Measurements from ENCODE around the gene OR9Q1.
"Not testable (repeated sequence)": the region's sequence is repeated elsewhere in the genome, so short reads cannot be mapped to it uniquely, and the experiment has no call there.

The OR9Q1 gene

DNA sequence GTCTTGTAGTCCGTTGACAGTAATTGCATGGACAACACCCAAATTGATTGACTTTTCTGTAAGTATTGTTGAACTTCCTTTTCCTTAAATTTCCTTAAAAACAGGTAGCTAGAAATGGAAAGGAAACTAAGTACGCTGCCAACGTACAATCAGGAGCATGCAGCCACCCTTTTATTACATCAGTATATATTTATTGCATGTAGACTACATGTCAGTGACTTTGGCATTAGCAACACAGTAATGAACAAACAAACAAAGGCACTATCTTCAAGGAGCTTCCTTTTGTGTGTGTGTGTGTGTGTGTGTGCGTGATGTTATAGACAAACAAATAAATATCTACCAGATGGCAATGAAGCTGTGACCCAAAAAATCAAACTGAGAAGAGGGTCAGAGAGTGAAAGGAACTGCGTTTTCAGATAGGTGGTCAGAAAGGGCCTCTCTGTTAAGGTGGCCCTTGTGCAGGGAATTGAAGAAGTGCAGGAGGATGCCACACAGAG is at the start of gene OR9Q1:
TSS of gene OR9Q1 (plus strand) at position 447 of the 497 bp plus-strand sequence. CDS start 155,564 bp downstream, outside the sequence.
- DNase-seq = no peak

DNA sequence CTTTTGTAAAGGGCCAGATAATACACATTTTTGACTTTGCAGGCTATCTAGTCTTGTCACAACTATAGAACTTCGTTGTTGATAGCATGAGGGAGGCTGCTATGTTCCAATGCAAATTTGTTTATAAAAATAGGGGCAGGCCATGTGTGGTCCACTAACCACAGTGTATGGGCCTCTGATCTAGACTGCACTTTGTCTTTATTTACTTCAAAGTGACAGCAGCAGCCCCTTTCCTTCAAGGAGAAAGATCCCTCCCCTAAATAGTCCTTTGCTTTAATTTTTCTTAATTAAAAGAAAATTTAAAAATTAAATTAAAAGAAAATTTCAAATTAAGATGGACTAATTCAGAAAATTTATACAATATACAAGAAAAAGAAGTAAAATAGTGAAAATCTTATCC is 49.5 kb upstream of the OR9Q1 start:
- no peak for DNase-seq

GRCh38 chr11:57974848-57975601 is 48.7 kb upstream of the OR9Q1 start:
- DNase-seq = no peak

GRCh38 chr11:57977709-57978108 is 46.0 kb upstream of the OR9Q1 start:
- DNase-seq = no peak

GRCh38 chr11:57978686-57979531 is 44.8 kb upstream of the OR9Q1 start:
- DNase-seq = no peak

DNA sequence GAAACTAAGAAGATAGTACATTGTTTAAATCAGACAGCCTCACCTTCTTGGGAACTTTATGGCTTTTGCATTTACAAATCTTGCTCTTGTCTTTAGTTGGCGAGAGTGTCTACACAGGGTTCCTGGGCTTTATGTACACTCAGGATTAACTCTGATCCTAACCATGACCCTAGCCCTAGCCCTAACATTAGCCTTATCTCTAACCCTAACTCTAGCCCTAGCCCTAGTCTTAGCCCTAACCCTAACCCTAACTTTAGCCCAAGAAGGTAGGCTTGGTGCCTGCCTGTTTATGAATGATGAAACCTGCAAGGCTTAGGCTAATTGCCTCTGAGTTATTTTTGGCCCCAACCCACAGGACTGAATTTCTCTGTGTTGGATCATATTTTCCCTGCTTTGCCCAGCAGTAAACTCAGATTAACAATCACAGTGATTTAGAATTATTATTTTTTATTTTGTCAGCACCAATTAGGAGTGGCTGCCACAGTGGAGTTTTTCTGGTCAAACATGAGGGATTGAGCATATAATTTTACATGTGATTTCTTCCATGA is 44.1 kb upstream of the OR9Q1 start:
- DNase-seq = no peak

GRCh38 chr11:57980201-57980600 is 43.5 kb upstream of the OR9Q1 start:
- DNase-seq = no peak

GRCh38 chr11:57981536-57981935 is 42.1 kb upstream of the OR9Q1 start:
- DNase-seq = no peak

DNA sequence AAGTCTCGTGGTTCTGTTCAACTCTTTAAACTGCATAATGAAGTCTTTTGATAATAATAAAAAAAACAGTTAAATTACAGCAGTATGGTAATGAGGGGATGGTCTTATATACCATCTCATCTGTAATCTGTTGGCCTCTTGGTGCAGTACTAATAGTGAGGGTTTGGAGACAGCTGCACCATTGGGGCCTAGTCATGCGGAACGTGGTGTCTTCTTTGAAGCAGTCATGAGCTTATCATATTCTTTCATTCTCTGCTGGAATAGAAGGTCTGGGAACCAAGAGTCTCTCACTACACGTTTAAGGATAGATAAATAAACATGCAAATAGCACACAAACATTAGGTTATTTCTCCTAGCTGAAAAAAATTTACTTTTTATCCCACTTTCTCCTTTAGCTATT is 40.9 kb upstream of the OR9Q1 start:
- DNase-seq = no peak

- DNase-seq = no peak
These were observed 40.5 kb upstream of the OR9Q1 start for GRCh38 chr11:57983191-57983590.

DNA sequence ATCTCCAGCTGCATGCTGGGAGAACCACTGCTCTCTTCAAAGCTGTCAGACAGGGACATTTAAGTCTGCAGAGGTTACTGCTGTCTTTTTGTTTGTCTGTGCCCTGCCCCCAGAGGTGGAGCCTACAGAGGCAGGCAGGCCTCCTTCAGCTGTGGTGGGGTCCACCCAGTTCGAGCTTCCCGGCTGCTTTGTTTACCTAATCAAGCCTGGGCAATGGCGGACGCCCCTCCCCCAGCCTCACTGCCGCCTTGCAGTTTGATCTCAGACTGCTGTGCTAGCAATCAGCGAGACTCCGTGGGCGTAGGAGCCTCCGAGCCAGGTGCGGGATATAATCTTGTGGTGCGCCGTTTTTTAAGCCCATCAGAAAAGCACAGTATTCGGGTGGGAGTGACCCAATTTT is 24.2 kb upstream of the OR9Q1 start:
- DNase-seq = not testable (repeated sequence)

DNA sequence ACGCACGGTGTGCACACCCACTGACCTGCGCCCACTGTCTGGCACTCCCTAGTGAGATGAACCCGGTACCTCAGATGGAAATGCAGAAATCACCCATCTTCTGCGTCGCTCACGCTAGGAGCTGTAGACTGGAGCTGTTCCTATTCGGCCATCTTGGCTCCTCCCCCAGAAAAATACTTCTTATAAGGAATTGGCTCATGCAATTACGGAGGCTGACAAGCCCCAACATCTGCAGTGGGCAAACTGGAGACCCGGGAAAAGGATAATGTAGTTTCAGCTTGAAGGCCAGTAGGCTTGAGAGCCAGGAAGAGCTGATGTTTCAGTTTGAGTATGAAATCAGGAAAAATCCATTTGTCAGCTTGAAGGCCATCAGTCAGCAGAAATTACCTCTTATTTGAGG is 23.7 kb upstream of the OR9Q1 start:
- not testable (repeated sequence) for DNase-seq

GRCh38 chr11:58000699-58001098 is 23.0 kb upstream of the OR9Q1 start:
- no peak for DNase-seq

DNA sequence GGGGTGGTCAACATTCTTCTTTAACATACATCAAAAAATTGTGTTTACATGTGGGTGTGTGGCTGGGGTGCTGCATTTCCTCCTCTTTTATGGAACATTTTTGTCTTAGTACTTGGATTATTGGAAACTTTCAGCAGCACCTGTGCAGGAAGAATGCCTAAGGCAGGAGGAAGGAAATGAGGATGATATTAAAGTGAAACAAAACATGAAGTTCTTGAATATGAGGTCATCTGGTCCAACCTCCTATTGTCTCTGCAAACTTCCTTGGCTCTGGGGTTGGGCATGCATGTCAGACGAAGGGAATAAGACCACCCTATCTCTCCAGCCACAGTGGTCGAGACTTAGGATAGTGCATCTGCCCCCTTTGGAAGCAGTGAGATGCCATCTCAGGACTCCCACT is 20.6 kb upstream of the OR9Q1 start:
- DNase-seq = no peak

GRCh38 chr11:58003591-58003990 is 20.1 kb upstream of the OR9Q1 start:
- no peak for DNase-seq

DNA sequence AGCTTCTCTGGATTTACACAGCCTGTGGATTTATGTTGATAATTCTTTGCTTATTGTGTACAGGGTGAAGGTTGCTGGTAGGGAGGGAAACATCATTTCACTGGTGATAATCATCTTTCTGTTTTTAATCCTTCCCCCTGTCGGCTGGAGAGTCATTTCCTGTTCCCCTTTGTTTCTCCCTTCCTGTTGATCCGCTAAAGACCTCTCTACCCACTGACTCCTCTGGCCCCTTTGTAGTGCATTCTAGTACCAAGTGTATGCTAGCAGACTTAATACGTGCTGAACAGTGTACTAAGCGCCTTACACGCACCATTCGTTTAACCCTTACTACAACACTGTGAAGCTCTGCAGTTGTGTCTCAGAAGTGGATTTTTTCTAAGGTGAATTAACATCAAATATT is 19.0 kb upstream of the OR9Q1 start:
- no peak for DNase-seq

DNA sequence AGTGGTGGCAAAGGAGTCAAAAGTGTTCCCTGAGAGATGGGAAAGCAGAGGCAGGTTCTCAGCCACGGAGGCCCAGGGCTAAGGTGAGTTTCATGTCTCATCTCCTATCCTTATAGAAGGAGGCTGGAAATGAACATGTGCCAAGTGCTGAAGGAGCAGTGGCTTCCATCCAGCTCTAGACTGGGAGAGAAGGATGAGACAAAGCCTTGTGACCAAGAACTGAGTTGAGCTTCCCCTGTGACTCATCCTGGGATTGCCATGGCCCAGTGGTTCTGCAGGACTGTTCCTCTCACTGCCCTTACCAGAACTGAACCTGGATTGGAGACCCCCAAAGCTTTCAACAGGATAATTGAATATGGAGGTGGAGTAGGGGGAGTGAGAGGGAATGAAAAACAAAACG is 16.7 kb upstream of the OR9Q1 start:
- DNase-seq = no peak

DNA sequence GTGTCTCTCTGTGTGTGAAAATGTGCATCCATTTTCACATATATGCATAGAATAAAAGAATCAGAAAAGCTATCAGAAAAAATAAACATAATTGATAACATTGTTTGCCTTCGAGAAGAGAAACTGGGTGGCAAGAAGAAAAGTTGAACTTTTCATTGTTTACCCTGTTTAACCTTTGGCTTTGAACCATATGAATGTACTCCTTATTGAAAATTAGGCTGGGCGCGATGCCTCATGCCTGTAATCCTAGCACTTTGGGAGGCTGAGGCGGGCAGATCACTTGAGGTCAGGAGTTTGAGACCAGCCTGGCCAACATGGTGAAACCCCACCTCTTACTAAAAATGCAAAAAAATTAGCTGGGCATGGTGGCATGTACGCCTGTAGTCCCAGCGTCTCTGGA is 11.9 kb upstream of the OR9Q1 start:
- DNase-seq = no peak

- DNase-seq = no peak
These were observed 965 bp downstream of the OR9Q1 start for GRCh38 chr11:58024601-58025091.

GRCh38 chr11:58027341-58027740 is 3.7 kb downstream of the OR9Q1 start:
- DNase-seq = no peak

GRCh38 chr11:58028687-58029411 is 5.2 kb downstream of the OR9Q1 start:
- peak; percentile 1 to 6 for DNase-seq

DNA sequence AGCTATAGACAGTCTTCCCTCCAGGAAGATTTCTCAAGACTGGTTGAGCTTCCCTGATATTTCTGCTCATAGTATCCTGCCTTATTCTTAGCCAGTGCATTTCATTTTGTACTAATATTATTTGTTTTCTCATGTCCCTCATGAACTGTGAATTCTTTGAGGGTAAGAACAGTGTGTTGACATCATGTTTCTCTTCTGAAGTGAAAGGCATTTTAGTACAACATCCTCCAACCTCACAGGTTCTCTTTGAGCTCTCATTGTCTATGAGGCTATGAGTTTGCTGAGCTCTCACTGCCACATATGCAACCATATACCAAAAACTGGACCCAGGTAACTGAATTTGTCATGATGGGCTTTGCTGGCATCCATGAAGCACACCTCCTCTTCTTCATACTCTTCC is 7.0 kb downstream of the OR9Q1 start, which contains the start of gene OR6Q1:
TSS of gene OR6Q1 (plus strand) at position 301 of the 400 bp plus-strand sequence. CDS start at position 301, 0 bp downstream.
- DNase-seq = no peak

DNA sequence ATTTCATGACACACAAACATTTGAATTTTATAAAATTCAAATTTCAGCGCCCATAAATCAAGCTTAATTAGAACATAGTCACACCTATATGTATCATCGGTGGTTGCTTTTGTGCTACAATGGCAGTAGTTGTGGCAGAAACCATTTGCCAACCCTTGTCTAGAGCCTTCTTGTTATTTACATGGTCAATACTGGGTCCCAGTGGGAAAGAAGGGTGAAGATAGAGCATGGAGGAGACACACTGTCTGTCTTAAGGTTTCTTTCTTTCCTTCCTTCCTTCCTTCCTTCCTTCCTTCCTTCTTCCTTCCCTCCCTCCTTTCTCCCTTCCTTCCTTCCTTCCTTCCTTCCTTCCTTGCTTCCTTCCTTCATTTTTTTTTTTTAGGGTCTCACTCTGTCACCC is 10.8 kb downstream of the OR9Q1 start:
- no peak for DNase-seq
